NCI-H748 (cell line): ENCODE measurements around the gene ZNF341.
"Not testable (repeated sequence)": the region's sequence is repeated elsewhere in the genome, so short reads cannot be mapped to it uniquely, and the experiment has no call there.

Source experiments
- DNase-seq: peaks from one replicate; lab custom pipeline; 2025; ENCODE audit not compliant: unreplicated experiment; lab: John Stamatoyannopoulos, UW

ZNF341 gene

GRCh38 chr20:33728463-33728862 lies 3.3 kb upstream of the ZNF341 start:
- no peak for DNase-seq

DNA sequence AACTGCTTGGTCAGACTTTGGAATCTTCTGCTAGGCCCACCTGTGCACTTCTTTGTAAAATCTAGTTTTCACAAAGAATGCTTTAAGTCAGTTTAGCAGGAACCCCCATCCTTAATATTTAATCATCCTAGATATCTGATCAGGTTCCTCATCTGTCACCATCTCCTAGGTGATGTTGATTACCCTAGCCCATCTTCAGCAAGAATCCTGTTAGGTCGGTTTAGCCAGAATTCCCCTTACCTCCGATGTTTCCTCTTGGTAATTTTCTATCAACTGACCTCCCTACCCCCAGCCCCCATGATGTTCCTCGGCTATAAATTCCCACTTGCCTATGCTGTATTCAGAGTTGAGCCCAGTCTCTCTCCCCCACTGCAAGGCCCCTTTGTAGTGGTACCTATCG lies 2.7 kb upstream of the ZNF341 start:
- DNase-seq, result no peak

GRCh38 chr20:33730946-33731692 lies 677 bp upstream of the ZNF341 start:
- no peak for DNase-seq

DNA sequence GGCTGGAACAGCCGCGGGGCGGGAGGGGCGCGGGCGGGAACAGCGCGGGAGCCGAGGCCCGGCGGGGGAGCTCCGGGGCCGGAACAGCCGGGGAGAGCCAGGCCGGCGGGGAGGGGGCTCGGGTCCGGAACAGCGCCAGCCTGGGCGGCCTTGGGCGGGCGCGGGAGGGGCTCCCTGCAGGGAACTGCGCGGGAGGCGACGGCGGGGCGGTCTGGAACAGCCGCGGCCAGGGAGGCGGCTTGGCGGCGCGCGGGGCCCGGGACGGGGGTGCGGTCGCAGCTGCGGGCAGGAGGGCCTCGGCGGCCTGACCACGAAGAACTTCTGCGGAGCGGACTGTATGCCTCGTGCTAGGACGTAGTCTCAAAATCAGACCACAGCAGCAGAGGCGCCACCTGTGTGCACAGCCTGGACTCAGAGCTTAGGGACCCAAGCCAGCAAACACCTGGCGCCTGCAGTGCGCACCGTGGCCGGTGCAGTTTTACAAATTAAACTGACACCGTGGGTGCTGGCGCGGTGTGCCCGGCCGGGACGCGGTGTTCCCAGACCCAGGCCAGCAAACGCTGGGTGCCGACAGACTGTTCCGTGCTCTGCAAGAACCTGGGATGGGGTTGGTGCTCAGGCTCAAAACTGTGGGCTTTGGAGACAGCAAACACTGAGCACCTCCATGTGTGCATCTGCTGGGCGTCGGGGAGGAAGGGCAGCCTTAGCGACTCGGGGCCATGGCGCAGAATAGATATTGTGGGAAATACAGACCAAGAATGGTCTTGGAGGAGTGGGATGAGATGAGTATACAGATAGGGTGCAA lies 572 bp downstream of the ZNF341 start:
- no peak for DNase-seq

- no peak for DNase-seq
Measured at GRCh38 chr20:33733654-33734576, 2.1 kb downstream of the ZNF341 start.

GRCh38 chr20:33736962-33737361 lies 5.2 kb downstream of the ZNF341 start:
- no peak for DNase-seq

DNA sequence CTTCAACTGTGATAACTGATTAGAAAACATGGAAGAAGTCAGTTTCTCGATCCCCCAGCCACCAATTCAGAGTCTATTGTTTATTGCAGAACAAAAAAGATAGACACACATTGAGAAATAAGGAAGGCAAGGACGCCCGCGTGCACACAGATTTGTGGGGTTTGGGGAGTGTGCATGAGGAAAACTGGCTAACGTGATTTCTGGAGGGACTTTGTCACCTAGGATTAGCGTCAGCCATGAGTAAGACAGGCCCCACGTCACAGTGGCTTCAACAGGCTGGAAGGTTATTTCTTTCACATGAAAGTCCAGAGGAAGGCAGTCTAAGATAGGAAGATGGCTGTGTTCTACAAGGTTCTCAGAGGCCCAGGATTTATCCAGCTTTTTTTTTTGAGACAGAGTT lies 7.7 kb downstream of the ZNF341 start:
- DNase-seq, result no peak

DNA sequence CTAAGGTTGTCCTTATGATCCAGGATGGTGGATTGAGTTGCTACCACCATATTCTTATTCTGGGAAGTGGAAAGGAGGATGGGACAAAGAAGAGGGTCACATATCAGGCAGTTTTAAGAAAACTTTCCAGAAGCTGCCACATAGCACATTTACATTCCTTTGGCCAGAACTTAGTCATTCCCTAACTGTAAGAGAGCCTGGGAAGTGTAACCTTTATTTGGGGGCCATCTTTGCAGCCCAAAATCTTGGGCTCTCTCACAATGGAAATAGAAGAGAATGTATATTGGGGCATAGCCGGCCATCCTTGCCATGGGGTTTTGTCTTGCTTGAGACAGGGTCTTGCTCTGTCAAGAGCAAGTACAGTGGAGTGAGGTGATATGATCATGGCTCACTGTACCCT lies 8.4 kb downstream of the ZNF341 start:
- DNase-seq, result no peak

- no peak for DNase-seq
Measured at GRCh38 chr20:33744181-33744580, 12.4 kb downstream of the ZNF341 start.

DNA sequence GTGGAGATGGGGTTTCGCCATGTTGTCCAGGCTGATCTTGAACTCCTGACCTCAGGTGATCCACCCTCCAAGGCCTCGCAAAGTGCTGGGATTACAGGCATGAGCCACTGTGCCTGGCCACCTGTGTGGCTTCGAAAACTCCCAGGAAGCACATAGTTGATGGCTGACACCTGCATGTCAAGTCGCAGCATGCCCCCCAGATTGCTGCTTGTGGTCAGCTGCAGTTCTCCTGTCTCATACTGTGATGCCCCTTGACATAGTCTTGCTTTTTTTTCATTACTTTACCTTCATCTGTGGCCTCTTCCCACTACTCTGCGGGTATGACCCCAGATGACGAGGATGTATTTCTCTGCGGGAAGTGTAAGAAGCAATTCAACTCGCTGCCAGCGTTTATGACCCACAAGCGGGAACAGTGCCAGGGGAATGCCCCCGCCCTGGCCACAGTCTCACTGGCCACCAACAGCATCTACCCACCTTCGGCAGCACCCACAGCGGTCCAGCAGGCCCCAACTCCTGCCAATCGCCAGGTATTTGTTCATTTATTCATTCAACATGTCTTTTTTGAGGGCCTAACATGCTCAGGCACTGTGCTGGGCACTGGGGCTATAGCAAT lies 13.1 kb downstream of the ZNF341 start:
- DNase-seq, result no peak

- no peak for DNase-seq
Measured at GRCh38 chr20:33746325-33746998, 14.7 kb downstream of the ZNF341 start.

GRCh38 chr20:33751775-33752174 lies 20.0 kb downstream of the ZNF341 start:
- DNase-seq, result no peak

DNA sequence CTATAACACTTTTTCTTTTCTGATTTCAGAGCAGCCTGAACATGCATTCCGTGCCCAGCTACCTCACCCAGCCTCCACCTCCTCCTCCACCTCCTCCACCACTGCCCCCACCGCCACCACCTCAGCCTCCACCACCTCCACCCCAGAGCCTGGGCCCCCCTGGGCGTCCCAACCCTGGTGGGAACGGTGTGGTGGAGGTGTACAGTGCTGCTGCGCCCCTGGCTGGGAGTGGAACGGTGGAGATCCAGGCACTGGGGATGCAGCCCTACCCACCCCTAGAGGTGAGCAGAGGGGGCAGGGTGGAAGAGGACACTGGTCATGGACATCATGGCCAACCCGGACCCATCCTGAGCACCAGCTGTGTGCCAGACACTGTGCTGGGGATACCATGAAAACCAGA lies 21.3 kb downstream of the ZNF341 start:
- no peak for DNase-seq

DNA sequence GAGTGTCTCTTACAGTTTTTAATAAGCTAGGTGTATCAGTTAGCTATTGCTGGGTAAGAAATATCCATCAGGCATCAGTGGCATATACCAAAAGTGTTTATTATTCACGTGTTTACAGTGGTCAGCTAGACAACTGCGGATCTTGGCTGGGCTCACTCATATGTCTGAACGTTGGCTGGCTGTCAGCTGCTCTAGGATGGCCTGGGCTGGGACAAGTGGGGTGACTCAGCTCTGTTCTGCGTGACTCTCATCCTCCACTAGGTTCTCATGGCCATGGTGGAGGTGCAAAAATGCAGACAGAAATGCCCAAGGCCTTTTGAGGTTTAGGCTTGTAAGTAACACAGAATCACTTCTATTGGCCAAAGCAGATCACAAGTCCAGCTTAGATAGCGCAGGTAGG lies 22.0 kb downstream of the ZNF341 start:
- DNase-seq, result no peak

DNA sequence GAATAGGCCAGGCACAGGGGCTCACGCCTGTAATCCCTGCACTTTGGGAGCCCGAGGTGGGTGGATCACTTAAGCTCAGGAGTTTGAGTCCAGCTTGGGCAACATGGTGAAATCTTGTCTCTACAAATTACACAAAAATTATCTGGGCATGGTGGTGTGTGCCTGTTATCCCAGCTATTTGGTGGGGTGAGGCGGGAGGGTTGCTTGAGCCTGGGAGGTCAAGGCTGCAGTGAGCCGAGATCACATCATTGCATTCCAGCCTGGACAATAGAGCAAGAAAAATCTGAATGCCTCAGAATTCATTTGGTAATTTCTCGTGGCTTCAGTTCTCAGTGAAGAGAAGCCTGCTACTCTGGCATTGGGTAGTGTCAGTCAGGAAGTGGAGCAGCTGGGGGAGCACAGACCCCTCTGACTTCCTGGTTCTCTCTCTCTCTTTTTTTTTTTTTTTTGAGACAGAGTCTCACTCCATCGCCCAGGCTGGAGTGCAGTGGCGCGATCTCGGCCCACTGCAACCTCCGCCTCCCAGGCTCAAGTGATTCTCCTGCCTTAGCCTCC lies 24.2 kb downstream of the ZNF341 start:
- not testable (repeated sequence) for DNase-seq

DNA sequence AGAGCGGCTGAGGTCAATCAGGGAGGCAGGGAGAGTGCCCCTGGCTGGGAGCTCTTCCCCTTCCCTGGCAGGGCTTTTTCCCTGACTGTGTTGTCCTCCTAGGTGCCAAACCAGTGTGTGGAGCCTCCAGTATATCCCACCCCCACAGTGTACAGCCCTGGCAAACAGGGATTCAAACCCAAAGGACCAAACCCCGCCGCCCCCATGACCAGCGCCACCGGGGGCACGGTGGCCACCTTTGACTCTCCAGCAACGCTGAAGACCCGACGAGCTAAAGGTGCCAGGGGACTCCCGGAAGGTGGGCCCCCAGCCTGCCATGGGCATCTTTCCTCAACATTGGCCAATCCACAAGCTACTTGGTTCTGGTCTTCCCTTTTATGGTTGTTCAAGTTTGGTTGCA lies 25.2 kb downstream of the ZNF341 start:
- DNase-seq, result no peak

- DNase-seq, result no peak
Measured at GRCh38 chr20:33757458-33757857, 25.7 kb downstream of the ZNF341 start.

DNA sequence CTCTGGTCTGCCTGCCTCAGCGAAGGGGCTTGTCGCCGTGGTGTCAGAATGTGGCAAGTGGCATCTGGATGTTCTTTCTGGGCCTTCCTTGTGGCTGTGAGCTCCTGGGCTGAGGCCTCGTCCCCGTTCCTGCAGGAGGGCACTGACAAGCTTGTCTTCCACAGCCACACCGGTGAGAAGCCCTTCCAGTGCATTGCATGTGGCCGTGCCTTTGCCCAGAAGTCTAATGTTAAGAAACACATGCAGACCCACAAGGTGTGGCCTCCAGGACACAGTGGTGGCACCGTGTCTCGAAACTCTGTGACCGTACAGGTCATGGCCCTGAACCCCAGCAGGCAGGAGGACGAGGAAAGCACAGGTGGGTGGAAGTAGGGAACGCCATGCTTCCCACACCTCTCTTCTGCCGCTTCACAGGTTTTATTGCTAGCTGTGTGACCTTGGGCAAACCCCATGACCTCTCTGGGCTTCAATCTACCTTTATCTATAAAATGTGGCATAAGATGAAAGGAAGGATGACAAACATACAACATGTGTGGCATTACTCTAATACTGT lies 30.0 kb downstream of the ZNF341 start:
- no peak for DNase-seq

GRCh38 chr20:33765099-33765498 lies 33.3 kb downstream of the ZNF341 start:
- no peak for DNase-seq

DNA sequence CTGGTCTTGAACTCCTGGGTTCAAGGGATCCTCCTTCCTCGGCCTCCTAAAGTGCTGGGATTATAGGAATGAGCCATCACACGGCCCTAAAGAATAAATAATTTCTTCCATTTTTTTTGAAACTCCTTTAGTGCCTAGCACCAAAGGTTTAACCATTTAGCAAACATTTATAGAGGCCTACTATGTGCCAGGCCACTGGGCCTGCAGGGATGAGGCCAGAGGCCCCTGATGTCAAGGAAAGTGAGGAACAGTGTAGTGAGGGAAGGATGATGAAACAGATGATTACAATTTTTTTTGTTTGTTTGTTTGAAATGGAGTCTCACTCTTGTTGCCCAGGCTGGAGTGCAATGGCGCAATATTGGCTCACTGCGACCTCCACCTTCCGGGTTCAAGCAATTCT lies 33.8 kb downstream of the ZNF341 start:
- no peak for DNase-seq
